Loucy (cell line): ENCODE data around the gene SRXN1.

Source experiments
- H2AFZ ChIP-seq: fragments of 200-600 bp; sonication (generic); 2 replicates; pipeline ENCODE4 v1.6.0; 2016; ENCODE audit warnings: antibody characterized with exemption, mild to moderate bottlenecking, low read length, moderate library complexity
- H3F3A ChIP-seq: fragments of 200-600 bp; 2 replicates; pipeline ENCODE4 v1.6.0; 2016; ENCODE audit warnings: antibody characterized with exemption, low read depth, mild to moderate bottlenecking
- H3K27me3 ChIP-seq: fragments of 200-600 bp; sonication (generic); 2 replicates; pipeline ENCODE4 v1.6.1; 2014; ENCODE audit warnings: low read length, mild to moderate bottlenecking; ENCODE audit not compliant: insufficient read depth, poor library complexity, severe bottlenecking
- H3K36me3 ChIP-seq: fragments of 200-600 bp; sonication (generic); 2 replicates; pipeline ENCODE4 v1.6.1; 2016; ENCODE audit warnings: low read length; ENCODE audit not compliant: insufficient read depth
- H3K4me1 ChIP-seq: fragments of 200-600 bp; sonication (generic); 2 replicates; pipeline ENCODE4 v1.5.1; 2014; ENCODE audit warnings: low read length, mild to moderate bottlenecking; ENCODE audit not compliant: insufficient read depth, poor library complexity, severe bottlenecking
- H3K4me2 ChIP-seq: fragments of 200-600 bp; sonication (generic); 2 replicates; pipeline ENCODE4 v1.6.0; 2014; ENCODE audit warnings: antibody characterized with exemption, low read length, low read depth, mild to moderate bottlenecking; ENCODE audit not compliant: poor library complexity, severe bottlenecking
- H3K4me3 ChIP-seq: fragments of 200-600 bp; sonication (generic); 2 replicates; pipeline ENCODE4 v1.5.1; 2014; ENCODE audit warnings: low read length, mild to moderate bottlenecking, mixed read lengths; ENCODE audit not compliant: poor library complexity, severe bottlenecking
- H3K79me2 ChIP-seq: fragments of 200-600 bp; sonication (generic); 2 replicates; pipeline ENCODE4 v1.6.1; 2014; ENCODE audit warnings: low read length; ENCODE audit not compliant: insufficient read depth
- H3K9ac ChIP-seq: fragments of 200-600 bp; sonication (generic); 2 replicates; pipeline ENCODE4 v1.6.0; 2014; ENCODE audit warnings: mild to moderate bottlenecking, low read depth, low read length, moderate library complexity; ENCODE audit not compliant: poor library complexity, severe bottlenecking
- H3K9me2 ChIP-seq: fragments of 200-600 bp; sonication (generic); replicated peaks from 2 replicates; pipeline ENCODE4 v1.6.1; 2016; ENCODE audit warnings: low read depth, low read length, mixed read lengths
- H3K9me3 ChIP-seq: fragments of 200-600 bp; sonication (generic); 2 replicates; pipeline ENCODE4 v1.6.1; 2014; ENCODE audit warnings: mild to moderate bottlenecking, antibody characterized with exemption, low read length, low read depth; ENCODE audit not compliant: insufficient read depth
- H4K20me1 ChIP-seq: fragments of 200-600 bp; sonication (generic); 2 replicates; pipeline ENCODE4 v1.6.0; 2014; ENCODE audit warnings: antibody characterized with exemption, low read length, mild to moderate bottlenecking; ENCODE audit not compliant: insufficient read depth, poor library complexity, severe bottlenecking
- CTCF ChIP-seq: fragments of 200-600 bp; sonication (generic); conservative IDR thresholded peaks from 2 replicates; pipeline ENCODE4 v1.5.1; 2014; ENCODE audit warnings: mild to moderate bottlenecking, antibody characterized with exemption, low read length
- EZH2phosphoT487 ChIP-seq: fragments of 200-600 bp; IDR thresholded peaks from 2 replicates; pipeline ENCODE4 v1.6.1; 2018; ENCODE audit warnings: antibody characterized with exemption, mild to moderate bottlenecking, moderate library complexity, borderline replicate concordance

SRXN1 gene

GRCh38 chr20:623704-624103 lies 29.3 kb downstream of the SRXN1 start:
- no peaks in the 10 kb centered on the region for H3K36me3 ChIP-seq

DNA sequence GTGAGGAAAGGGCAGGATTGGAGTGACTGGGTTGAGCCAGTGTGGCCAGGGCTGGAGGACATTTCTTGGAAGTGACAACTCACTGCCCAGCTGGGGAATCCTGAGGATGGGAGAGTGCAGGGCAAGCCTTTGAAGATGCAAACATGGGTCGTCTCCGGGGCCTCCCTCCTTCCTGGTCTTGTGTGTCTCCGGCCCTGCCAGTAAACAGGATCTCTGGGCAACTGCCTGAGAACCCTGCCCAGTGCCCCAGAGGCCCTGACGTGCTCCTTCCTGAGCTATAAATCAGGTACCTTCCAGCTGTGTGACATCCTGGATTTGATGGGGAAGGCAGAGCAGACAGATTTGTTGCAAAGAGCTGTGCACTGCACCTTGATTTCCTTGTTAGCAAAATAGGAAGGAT lies 30.0 kb downstream of the SRXN1 start:
- no peaks in the 10 kb centered on the region for H3K4me1 ChIP-seq
- TF ChIP-seq CTCF (no peak), EZH2phosphoT487 (no peak)
- no peak overlapping the region for H2AFZ ChIP-seq
- H3K9ac ChIP-seq: no peak overlapping the region
- H4K20me1 ChIP-seq: no peaks in the 10 kb centered on the region
- no peaks in the 10 kb centered on the region for H3K79me2 ChIP-seq
- H3K4me2 ChIP-seq: no peak overlapping the region
- no peaks in the 10 kb centered on the region for H3K27me3 ChIP-seq
- H3F3A ChIP-seq: no peaks in the 10 kb centered on the region
- no peaks in the 10 kb centered on the region for H3K9me2 ChIP-seq
- H3K36me3 ChIP-seq: no peaks in the 10 kb centered on the region
- no peaks in the 10 kb centered on the region for H3K9me3 ChIP-seq
- H3K4me3 ChIP-seq: no peak overlapping the region

More at GRCh38 chr20:623704-624103, 29.3 kb downstream of the SRXN1 start:
- Histone ChIP-seq H3K4me2 (no peak overlapping the region), H3K9me2 (no peaks in the 10 kb centered on the region), H3K79me2 (no peaks in the 10 kb centered on the region), H3K4me3 (no peak overlapping the region), H3K9ac (no peak overlapping the region), H2AFZ (no peak overlapping the region), H3K27me3 (no peaks in the 10 kb centered on the region), H4K20me1 (no peaks in the 10 kb centered on the region), H3K4me1 (no peaks in the 10 kb centered on the region), H3F3A (no peaks in the 10 kb centered on the region), H3K9me3 (no peaks in the 10 kb centered on the region)
- TF ChIP-seq EZH2phosphoT487: no peak
- no peak for TF ChIP-seq CTCF

GRCh38 chr20:622161-622560 lies 30.8 kb downstream of the SRXN1 start:
- no peak for TF ChIP-seq CTCF
- no peak for TF ChIP-seq EZH2phosphoT487
- Histone ChIP-seq H3F3A (no peaks in the 10 kb centered on the region), H3K27me3 (no peaks in the 10 kb centered on the region), H3K36me3 (no peaks in the 10 kb centered on the region), H3K9me2 (no peaks in the 10 kb centered on the region), H3K4me3 (no peak overlapping the region), H3K9ac (no peak overlapping the region), H3K4me1 (no peaks in the 10 kb centered on the region), H3K79me2 (no peaks in the 10 kb centered on the region), H3K4me2 (no peak overlapping the region), H2AFZ (no peak overlapping the region), H4K20me1 (no peaks in the 10 kb centered on the region), H3K9me3 (no peaks in the 10 kb centered on the region)
